NCI-H2081 treated with DMSO at 0.1 percent for 48 hours (cell line): Measurements from ENCODE around the gene CLPTM1L.
"Not testable (repeated sequence)": the region's sequence is repeated elsewhere in the genome, so short reads cannot be mapped to it uniquely, and the experiment has no call there.

ENCODE experiments used
- DNase-seq: peaks from one replicate; lab custom pipeline; 2025; lab: John Stamatoyannopoulos, UW

CLPTM1L gene

GRCh38 chr5:1339139-1339817, 5.6 kb downstream of the CLPTM1L start:
- DNase-seq = not testable (repeated sequence)

- DNase-seq = no peak
These were observed 6.3 kb downstream of the CLPTM1L start for GRCh38 chr5:1338506-1339070.

- no peak for DNase-seq
These were observed 6.8 kb downstream of the CLPTM1L start for GRCh38 chr5:1338196-1338490.

- no peak for DNase-seq
These were observed 7.3 kb downstream of the CLPTM1L start for GRCh38 chr5:1337489-1338195.

- DNase-seq = no peak
These were observed 8.0 kb downstream of the CLPTM1L start for GRCh38 chr5:1336749-1337488.

GRCh38 chr5:1336106-1336561, 8.8 kb downstream of the CLPTM1L start:
- DNase-seq = no peak

- no peak for DNase-seq
These were observed 9.3 kb downstream of the CLPTM1L start for GRCh38 chr5:1335540-1336095.

- no peak for DNase-seq
These were observed 9.9 kb downstream of the CLPTM1L start for GRCh38 chr5:1334831-1335539.

- no peak for DNase-seq
These were observed 10.9 kb downstream of the CLPTM1L start for GRCh38 chr5:1333986-1334385.

GRCh38 chr5:1333286-1333685, 11.6 kb downstream of the CLPTM1L start:
- not testable (repeated sequence) for DNase-seq

- DNase-seq = no peak
These were observed 12.4 kb downstream of the CLPTM1L start for GRCh38 chr5:1332461-1333001.

- no peak for DNase-seq
These were observed 13.0 kb downstream of the CLPTM1L start for GRCh38 chr5:1331861-1332405.

- DNase-seq = no peak
These were observed 13.8 kb downstream of the CLPTM1L start for GRCh38 chr5:1330847-1331831.

GRCh38 chr5:1330146-1330846, 14.6 kb downstream of the CLPTM1L start:
- no peak for DNase-seq

GRCh38 chr5:1329111-1329579, 15.8 kb downstream of the CLPTM1L start:
- DNase-seq = no peak

- not testable (repeated sequence) for DNase-seq
These were observed 16.4 kb downstream of the CLPTM1L start for GRCh38 chr5:1328237-1329110.

GRCh38 chr5:1326901-1327756, 17.8 kb downstream of the CLPTM1L start:
- not testable (repeated sequence) for DNase-seq
